GM19193 (cell line): ENCODE results near the gene RPL7L1.

ENCODE experiments used
- POLR2A ChIP-seq: IDR thresholded peaks from 4 replicates; pipeline ENCODE4 v1.6.1; 2011; ENCODE audit not compliant: insufficient read depth, insufficient read length; ENCODE audit errors: extremely low read depth

RPL7L1 gene

GRCh38 chr6:42879372-42880239, at the start of gene RPL7L1:
Gene RPL7L1 (plus strand): TSS chr6:42879616. CDS start chr6:42879911, 295 bp downstream.
- TF ChIP-seq POLR2A: peak; percentile 91

- no peak for TF ChIP-seq POLR2A
Observed at GRCh38 chr6:42831237-42831636, 48.2 kb upstream of the RPL7L1 start.

- no peak for TF ChIP-seq POLR2A
Observed at GRCh38 chr6:42834056-42834455, 45.4 kb upstream of the RPL7L1 start.

- TF ChIP-seq POLR2A: no peak
Observed at GRCh38 chr6:42841844-42842584, 37.4 kb upstream of the RPL7L1 start.

- TF ChIP-seq POLR2A: no peak
Observed at GRCh38 chr6:42845327-42845694, 34.1 kb upstream of the RPL7L1 start.

GRCh38 chr6:42846505-42846904, 32.9 kb upstream of the RPL7L1 start:
- TF ChIP-seq POLR2A: no peak

- no peak for TF ChIP-seq POLR2A
Observed at GRCh38 chr6:42848700-42849099, 30.7 kb upstream of the RPL7L1 start.

GRCh38 chr6:42851599-42851998, 27.8 kb upstream of the RPL7L1 start:
- no peak for TF ChIP-seq POLR2A

- TF ChIP-seq POLR2A: no peak
Observed at GRCh38 chr6:42860036-42860435, 19.4 kb upstream of the RPL7L1 start.

GRCh38 chr6:42860481-42860880, 18.9 kb upstream of the RPL7L1 start:
- TF ChIP-seq POLR2A: no peak

- TF ChIP-seq POLR2A: no peak
Observed at GRCh38 chr6:42864602-42865001, 14.8 kb upstream of the RPL7L1 start.

- no peak for TF ChIP-seq POLR2A
Observed at GRCh38 chr6:42870145-42870936, 9.1 kb upstream of the RPL7L1 start.

- TF ChIP-seq POLR2A: no peak
Observed at GRCh38 chr6:42871711-42872110, 7.7 kb upstream of the RPL7L1 start.

- no peak for TF ChIP-seq POLR2A
Observed at GRCh38 chr6:42873313-42873712, 6.1 kb upstream of the RPL7L1 start.

GRCh38 chr6:42877695-42878094, 1.7 kb upstream of the RPL7L1 start:
- no peak for TF ChIP-seq POLR2A
